Caco-2 (cell line): ENCODE results near the gene TRAK2. TPM values are rescaled to one million over a fixed set of nuclear protein-coding genes. Genes with fewer than 3 reads are reported as not detected.

ENCODE experiments used
- BruUV-seq: library from RNA; stranded (reverse); fragments of 400-500 nt; replicated peaks from 2 replicates; lab custom pipeline; 2021; lab: Mats Ljungman, UMichigan
- CTCF ChIA-PET: fragments of 300-600 bp; sonication (Branson Sonifier 250); formaldehyde crosslinking; loops from one replicate; lab custom pipeline; 2022; ENCODE audit warnings: antibody characterized with exemption; lab: Charles Lee
- POLR2A ChIA-PET: fragments of 300-600 bp; sonication (Branson Sonifier 250); formaldehyde crosslinking; loops from one replicate; lab custom pipeline; 2022; ENCODE audit warnings: antibody characterized with exemption; lab: Charles Lee
- DNase-seq, 2 experiments: peaks; one replicate each; pipeline versions ENCODE4 v3.0.0 to v3.0.0-alpha.2; 2020 to 2022
- H3K27me3 ChIP-seq: replicated peaks from 2 replicates; pipeline ENCODE4 v1.6.0; 2011; ENCODE audit warnings: low read length; ENCODE audit not compliant: control insufficient read depth, insufficient read depth
- H3K36me3 ChIP-seq: 2 replicates; pipeline ENCODE4 v1.5.1; 2011; ENCODE audit warnings: low read length; ENCODE audit not compliant: control insufficient read depth, insufficient read depth
- H3K4me1 ChIP-seq: fragments of 250-450 bp; sonication (Bioruptor Pico); 2 replicates; pipeline ENCODE4 v1.5.1; 2020; ENCODE audit warnings: mild to moderate bottlenecking
- H3K4me3 ChIP-seq: 2 replicates; pipeline ENCODE4 v1.5.1; 2011; ENCODE audit warnings: low read depth, mild to moderate bottlenecking, control low read depth, low read length
- H3K9me3 ChIP-seq: fragments of 250-450 bp; sonication (Bioruptor Pico); 2 replicates; pipeline ENCODE4 v1.5.1; 2020; ENCODE audit warnings: mild to moderate bottlenecking, moderate library complexity
- H3K27ac Mint-ChIP-seq: one replicate; pipeline ENCODE4 v1.8.0; 2022; ENCODE audit warnings: mixed read lengths; ENCODE audit not compliant: unreplicated experiment
- H3K27me3 Mint-ChIP-seq: one replicate; pipeline ENCODE4 v1.8.0; 2022; ENCODE audit warnings: mixed read lengths; ENCODE audit not compliant: insufficient read depth, unreplicated experiment
- H3K36me3 Mint-ChIP-seq: one replicate; pipeline ENCODE4 v1.8.0; 2022; ENCODE audit warnings: mild to moderate bottlenecking, mixed read lengths; ENCODE audit not compliant: insufficient read depth, unreplicated experiment
- H3K4me1 Mint-ChIP-seq: one replicate; pipeline ENCODE4 v1.8.0; 2022; ENCODE audit warnings: low read depth, mixed read lengths; ENCODE audit not compliant: unreplicated experiment
- H3K4me3 Mint-ChIP-seq: one replicate; pipeline ENCODE4 v1.8.0; 2022; ENCODE audit warnings: mild to moderate bottlenecking, moderate library complexity, mixed read lengths; ENCODE audit not compliant: unreplicated experiment
- H3K9me3 Mint-ChIP-seq: one replicate; pipeline ENCODE4 v1.8.0; 2022; ENCODE audit warnings: mixed read lengths; ENCODE audit not compliant: unreplicated experiment
- intact Hi-C: fragments of 100-400 bp; cut with micrococcal nuclease; formaldehyde crosslinking; loops from one replicate; pipeline ENCODE4 v1.10.0; 2022; ENCODE audit not compliant: unreplicated experiment
- total RNA-seq: library from RNA; stranded (reverse); gene quantifications from 2 replicates; pipeline ENCODE4 v1.2.3, GENCODE V29; 2022
- TF ChIP-seq, protein P1 (sequence below), 2 experiments: fragments of 200-600 bp in 1 of 2; IDR thresholded peaks; 1 replicate in 1 of 2; 2 replicates in 1 of 2; pipeline versions ENCODE4 v1.5.1 to v1.8.0; 2011 to 2022; ENCODE audit warnings: antibody characterized with exemption in 1 of 2, control low read depth in 1 of 2, inconsistent platforms in 1 of 2, low read depth in 1 of 2, low read length in 1 of 2, mild to moderate bottlenecking in 1 of 2, moderate library complexity in 1 of 2; ENCODE audit not compliant: insufficient read depth in 1 of 2, severe bottlenecking in 1 of 2, unreplicated experiment in 1 of 2

TRAK2 gene
- total RNA-seq, 1 experiment from 2014 or later = 23.2 TPM

DNA sequence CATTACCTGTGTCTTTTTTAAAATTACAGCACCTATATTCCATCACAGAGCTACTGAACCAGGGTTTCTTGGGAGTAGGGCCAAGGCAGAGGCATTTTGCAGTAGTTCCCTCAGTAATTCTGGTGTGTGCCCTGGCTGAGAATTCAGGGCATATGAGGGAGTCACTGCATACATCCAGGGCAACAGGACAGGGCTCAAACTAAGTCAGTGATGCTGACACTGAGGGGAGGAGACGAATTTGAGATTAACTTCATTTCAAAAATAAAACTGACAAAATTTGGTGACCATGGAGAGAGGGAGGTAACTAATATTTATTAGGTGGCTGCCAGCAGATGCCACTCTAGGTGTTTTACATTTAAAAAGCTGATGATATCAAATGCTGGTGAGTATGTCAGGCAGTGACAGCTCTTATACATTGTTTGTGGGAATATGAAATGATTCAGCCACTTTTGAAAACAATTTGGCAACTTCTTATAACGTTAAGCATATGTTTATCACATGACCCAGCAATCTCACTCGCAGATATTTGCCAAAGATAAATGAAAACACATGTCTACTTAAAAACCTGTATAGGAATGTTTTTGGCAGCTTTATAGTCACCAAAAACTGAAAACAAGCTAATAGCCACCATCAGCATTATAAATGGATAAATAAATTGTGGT is 20.6 kb upstream of the TRAK2 start:
- Mint-ChIP-seq H3K4me1 (peaks cover 7% of the 10 kb centered on the region), H3K4me3 (no peak overlapping the region), H3K27me3 (no peaks in the 10 kb centered on the region), H3K36me3 (peaks cover 19% of the 10 kb centered on the region), H3K9me3 (no peaks in the 10 kb centered on the region), H3K27ac (no peak overlapping the region)
- no peak for DNase-seq
- H3K9me3 ChIP-seq = no peaks in the 10 kb centered on the region
- CTCF ChIA-PET = no interaction called here
- TF ChIP-seq, protein P1, sequence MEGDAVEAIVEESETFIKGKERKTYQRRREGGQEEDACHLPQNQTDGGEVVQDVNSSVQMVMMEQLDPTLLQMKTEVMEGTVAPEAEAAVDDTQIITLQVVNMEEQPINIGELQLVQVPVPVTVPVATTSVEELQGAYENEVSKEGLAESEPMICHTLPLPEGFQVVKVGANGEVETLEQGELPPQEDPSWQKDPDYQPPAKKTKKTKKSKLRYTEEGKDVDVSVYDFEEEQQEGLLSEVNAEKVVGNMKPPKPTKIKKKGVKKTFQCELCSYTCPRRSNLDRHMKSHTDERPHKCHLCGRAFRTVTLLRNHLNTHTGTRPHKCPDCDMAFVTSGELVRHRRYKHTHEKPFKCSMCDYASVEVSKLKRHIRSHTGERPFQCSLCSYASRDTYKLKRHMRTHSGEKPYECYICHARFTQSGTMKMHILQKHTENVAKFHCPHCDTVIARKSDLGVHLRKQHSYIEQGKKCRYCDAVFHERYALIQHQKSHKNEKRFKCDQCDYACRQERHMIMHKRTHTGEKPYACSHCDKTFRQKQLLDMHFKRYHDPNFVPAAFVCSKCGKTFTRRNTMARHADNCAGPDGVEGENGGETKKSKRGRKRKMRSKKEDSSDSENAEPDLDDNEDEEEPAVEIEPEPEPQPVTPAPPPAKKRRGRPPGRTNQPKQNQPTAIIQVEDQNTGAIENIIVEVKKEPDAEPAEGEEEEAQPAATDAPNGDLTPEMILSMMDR (IDR thresholded peaks at IDR 0.05; ENCODE audit: insufficient read depth in 1 of 2, low read depth in 1 of 2, low read length in 1 of 2, severe bottlenecking in 1 of 2, unreplicated experiment in 1 of 2) = no peak
- intact Hi-C loops = no loop called here
- no peaks in the 10 kb centered on the region for H3K4me1 ChIP-seq
- POLR2A ChIA-PET = no interaction called here
- H3K27me3 ChIP-seq = no peaks in the 10 kb centered on the region
- no TSS peak for BruUV-seq
- H3K36me3 ChIP-seq = peaks cover 1% of the 10 kb centered on the region; the same call in 1 of the 2 replicates
- no peak overlapping the region for H3K4me3 ChIP-seq

DNA sequence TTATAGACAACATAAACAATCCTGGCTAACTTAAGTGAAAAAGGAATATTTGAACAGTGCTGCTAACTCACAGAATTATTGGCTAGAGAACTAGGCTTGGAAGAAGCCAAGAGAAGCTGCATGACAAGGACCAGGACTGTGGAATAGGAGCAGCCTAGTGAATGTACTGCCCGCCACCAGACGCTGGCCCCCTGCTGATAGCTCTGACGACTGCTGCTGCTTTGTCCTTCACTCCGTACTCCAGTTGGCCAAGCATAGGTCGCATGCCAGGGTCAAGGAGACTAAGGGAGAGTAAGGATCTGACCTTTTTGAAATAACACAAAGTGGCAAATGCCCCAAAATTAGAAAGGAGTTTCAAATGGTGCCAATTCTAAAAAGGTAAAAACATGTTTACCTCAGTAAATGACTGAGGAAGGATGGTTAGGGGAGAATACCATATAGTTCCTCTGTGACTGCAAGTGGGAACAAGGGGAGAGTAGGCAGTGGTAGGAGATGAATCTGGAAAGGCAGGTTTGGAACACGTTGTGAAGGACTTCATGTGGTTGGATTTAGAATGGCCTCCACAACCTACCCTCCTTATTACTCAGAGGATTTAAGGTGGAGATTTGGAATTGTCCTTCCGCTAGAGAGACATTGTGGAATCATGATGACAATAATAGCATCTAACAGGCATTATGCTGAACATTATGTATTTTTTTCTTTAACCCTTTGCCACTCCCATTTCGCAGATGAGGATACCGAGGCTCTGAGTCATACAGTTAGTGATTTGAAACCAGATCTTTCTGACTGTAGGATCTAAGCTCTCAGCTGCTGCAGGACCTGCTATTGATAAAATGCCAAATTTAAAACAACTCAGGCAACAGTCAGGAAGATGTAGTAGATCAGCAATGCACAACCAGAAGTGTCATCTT is 19.8 kb upstream of the TRAK2 start:
- Mint-ChIP-seq H3K27ac (no peak overlapping the region), H3K27me3 (no peaks in the 10 kb centered on the region), H3K4me3 (no peak overlapping the region), H3K4me1 (peaks cover 7% of the 10 kb centered on the region), H3K36me3 (peaks cover 19% of the 10 kb centered on the region), H3K9me3 (no peaks in the 10 kb centered on the region)
- CTCF ChIA-PET = no interaction called here
- Histone ChIP-seq H3K9me3 (no peaks in the 10 kb centered on the region), H3K36me3 (peaks cover 1% of the 10 kb centered on the region; the same call in 1 of the 2 replicates), H3K4me3 (no peak overlapping the region), H3K27me3 (no peaks in the 10 kb centered on the region), H3K4me1 (no peaks in the 10 kb centered on the region)
- intact Hi-C loops = no loop called here
- DNase-seq = peak in 1 of 2 experiments; percentile 12
- BruUV-seq = no TSS peak
- TF ChIP-seq, protein P1 (IDR thresholded peaks at IDR 0.05; ENCODE audit: insufficient read depth in 1 of 2, low read depth in 1 of 2, low read length in 1 of 2, severe bottlenecking in 1 of 2, unreplicated experiment in 1 of 2) = peak in 1 of 2 experiments; percentile 38
- POLR2A ChIA-PET = no interaction called here

DNA sequence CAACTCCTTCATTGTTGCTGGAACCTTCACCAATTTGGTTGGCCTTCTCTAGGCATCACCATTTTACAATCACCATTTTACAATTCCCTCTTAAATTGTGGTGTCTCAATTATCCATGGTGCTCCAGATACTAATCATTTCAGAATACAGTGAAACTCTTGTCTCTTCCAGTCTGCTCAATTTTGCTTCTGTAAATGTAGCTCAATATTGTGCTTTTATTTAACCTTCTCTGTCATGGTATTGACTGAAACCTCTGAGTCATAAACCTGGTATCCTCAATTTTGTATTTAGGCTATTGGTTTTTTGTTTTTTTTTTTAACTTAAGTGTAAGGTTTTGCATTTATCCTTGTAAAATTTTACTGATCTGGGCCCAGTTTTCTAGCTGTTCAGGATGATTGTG is 16.4 kb upstream of the TRAK2 start:
- Mint-ChIP-seq H3K4me1 (peaks cover 7% of the 10 kb centered on the region), H3K4me3 (no peak overlapping the region), H3K36me3 (peaks cover 10% of the 10 kb centered on the region), H3K9me3 (peaks cover 1% of the 10 kb centered on the region), H3K27me3 (no peaks in the 10 kb centered on the region), H3K27ac (no peak overlapping the region)
- Histone ChIP-seq H3K36me3 (no peaks in the 10 kb centered on the region), H3K4me3 (no peak overlapping the region), H3K27me3 (no peaks in the 10 kb centered on the region), H3K9me3 (no peaks in the 10 kb centered on the region), H3K4me1 (no peaks in the 10 kb centered on the region)
- no TSS peak for BruUV-seq
- ChIA-PET POLR2A (no interaction called here), CTCF (interaction anchor here (0.6 kb wide), 1 partner anchor 242 kb away, joined by 3 read pairs; no protein-coding TSS in a partner anchor)
- DNase-seq = no peak
- intact Hi-C loops = no loop called here
- TF ChIP-seq, protein P1 (IDR thresholded peaks at IDR 0.05; ENCODE audit: insufficient read depth in 1 of 2, low read depth in 1 of 2, low read length in 1 of 2, severe bottlenecking in 1 of 2, unreplicated experiment in 1 of 2) = no peak
